Stimulated activated naive CD8-positive, alpha-beta T cell treated with anti-CD3 and anti-CD28 coated beads, Interleukin-15, Interleukin-2, amounts not matched to agents 100 ng/mL and 50 ng/mL, for 24 hours (primary cell): ENCODE data around the gene SRD5A1.

Source experiments
- H3K27ac Mint-ChIP-seq: one replicate; pipeline ENCODE4 v1.8.0; 2021; ENCODE audit warnings: mild to moderate bottlenecking, mixed read lengths
- H3K27me3 Mint-ChIP-seq: one replicate; pipeline ENCODE4 v1.8.0; 2021; ENCODE audit warnings: mixed read lengths
- H3K36me3 Mint-ChIP-seq: one replicate; pipeline ENCODE4 v1.8.0; 2021; ENCODE audit warnings: low read depth, mixed read lengths
- H3K4me1 Mint-ChIP-seq: one replicate; pipeline ENCODE4 v1.8.0; 2021; ENCODE audit warnings: low read depth, mixed read lengths
- H3K4me3 Mint-ChIP-seq: one replicate; pipeline ENCODE4 v1.8.0; 2021; ENCODE audit warnings: mild to moderate bottlenecking, mixed read lengths
- H3K9me3 Mint-ChIP-seq: one replicate; pipeline ENCODE4 v1.8.0; 2021; ENCODE audit warnings: mixed read lengths

Gene SRD5A1

DNA sequence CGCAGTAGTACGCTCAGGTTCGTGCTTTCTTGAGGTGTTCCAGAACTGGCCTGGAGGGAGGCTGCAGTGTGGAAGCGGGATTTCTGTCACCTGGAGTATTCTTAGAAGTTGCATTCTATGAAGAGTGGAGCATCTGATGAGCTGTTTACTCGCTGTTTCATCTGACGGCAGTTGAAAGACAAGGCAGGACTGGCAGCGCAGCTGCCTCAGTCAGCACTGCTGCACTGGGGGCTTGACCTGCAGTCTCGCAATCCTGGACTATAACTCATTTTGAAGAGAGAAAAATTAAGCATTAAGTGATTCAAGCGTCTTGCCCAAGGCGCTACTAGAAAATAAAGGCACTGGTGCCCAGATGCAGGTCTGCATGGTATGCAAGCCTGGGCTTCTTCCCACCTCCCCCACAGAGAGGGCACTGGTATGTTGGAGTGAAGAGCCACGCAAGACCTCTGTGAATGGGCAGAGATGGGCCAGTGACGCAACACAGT lies 90.6 kb downstream of the SRD5A1 start:
- H3K27me3 Mint-ChIP-seq = no peaks in the 10 kb centered on the region
- peaks cover 63% of the 10 kb centered on the region for H3K36me3 Mint-ChIP-seq
- H3K9me3 Mint-ChIP-seq = no peaks in the 10 kb centered on the region
- peaks cover 95% of the 10 kb centered on the region for H3K4me1 Mint-ChIP-seq
- H3K4me3 Mint-ChIP-seq = no peak overlapping the region
- H3K27ac Mint-ChIP-seq = no peak overlapping the region
